ENCODE data around the gene GRM8.

GRM8 gene

GRCh38 chr7:126659124-126659523 lies 593.6 kb downstream of the GRM8 start (continued):
- no peak for TF ChIP-seq ZNF544 (tag by site-specific recombination; IDR thresholded peaks at IDR 0.05)

GRCh38 chr7:126658684-126659083 lies 594.1 kb downstream of the GRM8 start:
- Histone ChIP-seq H3K36me3 (ENCODE audit: control insufficient read depth in 2 of 2, insufficient read depth in 1 of 2, low read length in 2 of 2) (no peaks in the 10 kb centered on the region), H3K9me3 (ENCODE audit: control insufficient read depth, insufficient read depth, low read depth, low read length) (no peaks in the 10 kb centered on the region), H3K4me3 (ENCODE audit: low read depth, low read length) (no peak overlapping the region), H3K4me1 (ENCODE audit: control insufficient read depth, insufficient read depth, low read length) (no peaks in the 10 kb centered on the region), H3K27ac (ENCODE audit: extremely low read depth, low read depth, low read length) (no peak overlapping the region)
- TF ChIP-seq MZF1 (tag by site-specific recombination; IDR thresholded peaks at IDR 0.05; ENCODE audit: borderline replicate concordance): no peak
- CTCF ChIA-PET: interaction anchor here (0.6 kb wide), 1 partner anchor 440 kb away, joined by 4 read pairs; no protein-coding TSS in a partner anchor
- POLR2A ChIA-PET: no interaction called here

- no peak overlapping the region for H3K4me3 ChIP-seq (ENCODE audit: low read depth, low read length)
- no peaks in the 10 kb centered on the region for H3K36me3 ChIP-seq (ENCODE audit: control insufficient read depth in 2 of 2, insufficient read depth in 1 of 2, low read length in 2 of 2)
- H3K9me3 ChIP-seq (ENCODE audit: control insufficient read depth, insufficient read depth, low read depth, low read length): no peaks in the 10 kb centered on the region
- H3K4me1 ChIP-seq (ENCODE audit: control insufficient read depth, insufficient read depth, low read length): no peaks in the 10 kb centered on the region
- H3K27ac ChIP-seq (ENCODE audit: extremely low read depth, low read depth, low read length): no peak overlapping the region
- POLR2A ChIA-PET: no interaction called here
- TF ChIP-seq ZNF510 (tag by site-specific recombination; IDR thresholded peaks at IDR 0.05; ENCODE audit: insufficient replicate concordance) (no peak), ZBTB48 (tag by site-specific recombination; IDR thresholded peaks at IDR 0.05) (no peak), ZNF513 (tag by site-specific recombination; IDR thresholded peaks at IDR 0.05) (no peak), INSM2 (tag by site-specific recombination; IDR thresholded peaks at IDR 0.05) (no peak), ZNF830 (tag by site-specific recombination; IDR thresholded peaks at IDR 0.05; ENCODE audit: low read depth) (no peak)
- CTCF ChIA-PET: no interaction called here
Observed at GRCh38 chr7:126657599-126658358, 595.0 kb downstream of the GRM8 start.

- POLR2A ChIA-PET: no interaction called here
Observed at GRCh38 chr7:126657137-126657536, 595.6 kb downstream of the GRM8 start.

More at GRCh38 chr7:126657137-126657536, 595.6 kb downstream of the GRM8 start:
- TF ChIP-seq ZNF112 (tag by site-specific recombination; IDR thresholded peaks at IDR 0.05) (no peak), ZSCAN30 (tag by site-specific recombination; IDR thresholded peaks at IDR 0.05) (no peak), ZNF26 (tag by site-specific recombination; IDR thresholded peaks at IDR 0.05) (no peak), ZEB2 (tag by site-specific recombination; IDR thresholded peaks at IDR 0.05) (no peak), ZNF530 (tag by site-specific recombination; IDR thresholded peaks at IDR 0.05; ENCODE audit: low read depth) (no peak), ZNF10 (tag by site-specific recombination; IDR thresholded peaks at IDR 0.05) (no peak), ZNF16 (tag by site-specific recombination; IDR thresholded peaks at IDR 0.05; ENCODE audit: low read depth) (no peak), ZNF521 (tag by site-specific recombination; IDR thresholded peaks at IDR 0.05) (no peak), ZNF23 (tag by site-specific recombination; IDR thresholded peaks at IDR 0.05; ENCODE audit: borderline replicate concordance) (no peak), ZNF433 (tag by site-specific recombination; IDR thresholded peaks at IDR 0.05; ENCODE audit: low read depth) (no peak), SALL2 (tag by site-specific recombination; IDR thresholded peaks at IDR 0.05; ENCODE audit: borderline replicate concordance) (no peak), KLF16 (tag by site-specific recombination; IDR thresholded peaks at IDR 0.05) (no peak), ZNF768 (tag by site-specific recombination; IDR thresholded peaks at IDR 0.05) (no peak), KLF1 (tag by site-specific recombination; IDR thresholded peaks at IDR 0.05) (no peak), ZNF48 (tag by site-specific recombination; IDR thresholded peaks at IDR 0.05) (no peak)
- no peak overlapping the region for H3K4me3 ChIP-seq (ENCODE audit: low read depth, low read length)
- no peaks in the 10 kb centered on the region for H3K4me1 ChIP-seq (ENCODE audit: control insufficient read depth, insufficient read depth, low read length)
- H3K9me3 ChIP-seq (ENCODE audit: control insufficient read depth, insufficient read depth, low read depth, low read length): no peaks in the 10 kb centered on the region
- H3K36me3 ChIP-seq (ENCODE audit: control insufficient read depth in 2 of 2, insufficient read depth in 1 of 2, low read length in 2 of 2): no peaks in the 10 kb centered on the region
- CTCF ChIA-PET: no interaction called here
- H3K27ac ChIP-seq (ENCODE audit: extremely low read depth, low read depth, low read length): no peak overlapping the region
